Embryonic facial prominence (tissue), 1 donor: Measurements from ENCODE around the gene OR6B1.

ENCODE experiments used
- DNase-seq: peaks from one replicate; pipeline ENCODE4 v3.0.0-alpha.2; 2016; ENCODE audit errors: extremely low spot score

Gene OR6B1

DNA sequence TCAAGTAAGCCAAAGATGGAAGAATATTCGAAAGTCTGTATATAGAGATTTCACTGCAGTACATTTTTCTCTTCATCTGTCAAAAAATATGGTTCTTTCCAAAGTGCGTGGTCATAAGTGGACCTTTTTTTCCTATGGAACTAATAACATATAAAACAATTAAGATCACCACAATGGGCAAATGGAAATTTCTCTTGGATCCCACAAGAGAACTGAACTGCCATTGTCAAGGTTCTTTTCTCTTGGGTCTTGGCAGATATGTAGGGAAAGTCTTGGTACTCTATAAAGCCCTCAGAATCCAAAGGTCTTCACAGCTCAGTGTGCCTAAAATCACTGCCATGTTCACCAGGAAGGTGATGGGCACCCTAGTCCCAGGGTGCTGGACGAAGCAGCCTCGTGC lies at the start of gene OR6B1:
Gene OR6B1 (plus strand): TSS at position 301 of the 400 bp plus-strand sequence. CDS start 3,677 bp downstream, outside the sequence.
- DNase-seq = no peak

DNA sequence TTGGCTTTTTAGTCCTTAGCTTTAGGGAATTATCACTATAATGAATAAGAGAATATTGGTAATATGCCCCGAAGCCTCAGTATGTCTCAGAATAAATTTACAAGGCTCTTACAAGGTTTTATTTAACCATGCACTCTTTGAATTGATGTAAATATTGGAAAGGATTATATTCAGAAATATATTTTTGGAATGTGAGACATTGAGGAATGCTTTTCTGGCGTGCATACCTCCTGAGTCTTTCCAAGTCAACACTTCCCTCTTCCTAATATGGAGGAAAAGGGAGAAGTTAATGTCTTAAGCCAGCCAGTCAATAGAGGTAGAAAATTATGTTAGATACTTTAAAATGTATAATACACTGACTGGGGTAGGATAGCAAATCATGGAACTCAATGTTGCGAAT lies 46.7 kb upstream of the OR6B1 start:
- DNase-seq = no peak

DNA sequence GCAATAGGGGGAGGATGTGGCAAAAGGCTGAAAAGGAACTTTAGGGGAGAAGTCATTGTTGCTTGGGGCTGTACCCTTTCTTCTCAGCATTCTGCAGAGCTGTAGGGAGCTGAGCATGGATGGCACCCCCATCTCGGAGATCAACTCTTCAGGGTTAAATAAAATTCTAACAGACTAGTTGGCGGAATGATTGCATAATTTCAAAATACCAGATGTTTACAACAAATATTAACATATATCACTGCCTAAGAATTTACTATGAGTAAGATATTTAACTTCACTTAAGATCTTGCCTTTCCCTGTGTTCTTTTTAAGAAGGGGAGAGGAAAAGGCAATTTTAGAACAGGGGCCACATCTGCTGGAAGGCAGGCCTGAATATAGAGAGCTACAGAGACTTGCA lies 46.0 kb upstream of the OR6B1 start:
- no peak for DNase-seq

DNA sequence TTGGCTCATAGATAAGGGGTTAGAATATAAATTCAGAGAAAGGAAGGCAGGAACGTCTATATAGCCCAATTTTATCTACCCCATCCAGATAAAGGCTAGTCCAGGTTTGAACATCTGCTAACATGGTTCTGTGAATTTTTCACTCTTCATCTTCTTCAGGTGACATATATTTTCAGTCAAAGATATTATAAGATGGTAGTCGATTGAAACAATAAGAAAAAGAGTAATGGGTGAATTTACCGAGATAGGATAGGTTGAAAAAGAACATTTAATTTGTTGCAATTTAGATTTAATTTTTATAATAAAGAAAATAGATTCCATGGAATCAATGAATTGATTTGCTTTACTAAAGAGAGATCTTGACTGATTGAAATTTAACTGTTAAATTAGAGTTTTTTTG lies 45.6 kb upstream of the OR6B1 start, which contains the start of gene OR2F1:
Gene OR2F1 (plus strand): TSS at position 301 of the 400 bp plus-strand sequence. CDS start 5,127 bp downstream, outside the sequence.
- DNase-seq = no peak

DNA sequence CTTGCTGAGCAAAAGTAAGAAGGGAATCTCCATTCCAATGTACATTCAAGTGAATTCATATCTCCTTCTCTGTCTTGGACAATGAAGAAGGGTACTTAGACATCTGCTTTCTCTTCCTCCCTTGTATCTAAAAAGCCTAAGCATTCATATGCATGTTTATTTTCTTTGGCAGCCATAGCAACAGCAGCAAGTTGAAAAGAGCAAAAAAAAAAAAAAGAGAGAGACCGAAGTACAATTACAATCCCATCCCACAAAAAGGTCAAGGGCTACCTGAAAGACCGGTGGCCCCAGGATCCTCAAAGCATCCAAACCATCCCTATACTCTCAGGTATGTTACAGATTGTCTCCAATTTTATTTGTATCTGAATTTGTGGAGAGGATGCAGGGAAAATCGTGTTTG lies 41.3 kb upstream of the OR6B1 start:
- no peak for DNase-seq

DNA sequence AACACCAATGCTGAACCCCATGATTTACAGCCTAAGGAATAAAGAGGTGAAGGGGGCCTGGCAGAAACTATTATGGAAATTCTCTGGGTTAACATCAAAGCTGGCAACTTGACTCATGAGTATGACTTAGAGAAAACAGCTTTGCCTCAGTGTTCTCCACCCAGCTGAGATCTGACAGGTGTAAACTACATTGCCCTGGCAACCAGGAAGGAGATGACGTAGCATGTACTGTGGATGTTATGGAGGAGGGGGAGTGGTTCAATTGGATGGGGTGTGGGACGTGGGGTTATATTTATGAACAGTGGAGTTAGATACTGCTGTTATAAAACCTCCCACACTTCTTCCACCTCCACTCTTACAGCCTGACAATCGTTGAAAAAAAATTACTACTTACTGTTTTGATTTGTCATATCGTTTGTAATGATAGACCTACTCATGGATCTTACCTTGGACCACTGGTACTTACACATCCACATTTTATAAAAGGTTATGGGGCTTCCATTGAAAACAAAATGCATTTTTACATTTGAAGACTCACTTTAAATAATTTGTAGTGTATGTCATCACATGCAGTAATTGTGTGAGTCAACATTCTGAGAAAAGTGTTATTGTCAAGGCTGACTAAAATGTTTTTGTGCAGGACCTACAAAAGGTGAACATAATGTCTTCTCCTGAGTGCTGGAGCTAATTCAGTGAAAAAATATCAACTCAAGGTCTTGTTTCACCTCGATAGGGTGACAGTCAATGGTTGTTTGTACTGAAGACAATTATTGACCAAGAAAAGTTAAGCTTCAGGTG lies 39.1 kb upstream of the OR6B1 start:
- no peak for DNase-seq

DNA sequence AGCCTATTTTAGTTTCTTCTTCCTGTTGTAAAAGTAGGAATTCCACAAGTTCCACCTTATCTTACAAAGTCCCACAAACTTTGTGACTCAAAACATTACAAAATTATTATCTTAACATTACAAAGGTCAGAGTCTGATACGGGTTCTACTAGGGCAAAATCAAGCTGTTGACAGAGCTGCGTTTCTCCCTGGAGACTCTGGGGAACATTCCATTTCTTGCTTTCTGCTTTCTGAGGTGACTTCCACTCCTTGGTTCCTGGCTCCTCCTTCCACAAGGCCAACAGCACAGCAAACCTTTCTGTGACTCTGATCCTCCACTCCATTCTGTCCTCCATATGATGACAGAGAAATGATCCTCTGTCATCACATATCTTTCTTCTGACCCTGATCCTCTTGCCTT lies 34.8 kb upstream of the OR6B1 start:
- no peak for DNase-seq

DNA sequence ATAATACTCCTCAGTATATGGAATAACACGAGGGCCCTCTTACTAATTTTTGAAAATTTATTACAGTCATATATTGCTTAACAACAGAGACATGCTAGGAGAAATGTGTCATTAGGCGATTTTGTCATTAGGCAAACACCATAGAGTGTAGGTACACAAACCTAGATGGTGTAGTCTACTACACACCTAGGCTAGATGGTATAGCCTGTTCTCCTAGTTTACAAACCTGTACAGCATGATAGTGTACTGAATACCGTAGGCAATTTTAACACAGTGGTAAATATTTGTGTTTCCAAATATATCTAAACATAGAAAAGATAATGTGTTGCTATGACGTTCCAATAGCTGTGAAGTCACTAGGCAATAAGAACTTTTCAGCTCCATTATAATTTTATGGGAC lies 32.7 kb upstream of the OR6B1 start:
- no peak for DNase-seq

DNA sequence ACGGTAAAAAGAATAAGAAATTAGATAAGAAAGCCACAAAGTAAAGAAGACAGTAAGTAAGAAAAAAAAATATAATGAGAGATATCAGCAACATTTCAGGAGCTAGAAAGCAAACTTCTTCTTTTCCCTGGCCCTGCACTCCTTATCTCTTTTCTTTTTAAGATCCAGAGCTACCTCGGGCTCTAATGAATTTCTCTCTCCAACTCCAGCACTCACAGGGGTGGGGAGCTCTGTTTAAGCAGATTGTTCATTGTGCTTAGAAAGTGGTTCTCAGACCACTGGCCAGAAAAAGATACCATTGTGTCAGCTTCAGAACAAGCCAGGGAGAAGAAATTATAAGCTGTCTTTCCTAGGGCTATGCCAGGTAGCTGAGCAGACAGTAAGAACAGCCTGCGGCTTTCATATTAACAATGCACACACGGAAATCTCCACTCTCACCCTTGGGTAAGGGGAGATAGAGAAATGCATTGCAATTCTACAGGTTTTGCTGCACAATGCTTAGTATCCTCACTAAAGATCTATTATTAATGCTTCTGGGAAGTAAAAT lies 26.2 kb upstream of the OR6B1 start:
- no peak for DNase-seq

DNA sequence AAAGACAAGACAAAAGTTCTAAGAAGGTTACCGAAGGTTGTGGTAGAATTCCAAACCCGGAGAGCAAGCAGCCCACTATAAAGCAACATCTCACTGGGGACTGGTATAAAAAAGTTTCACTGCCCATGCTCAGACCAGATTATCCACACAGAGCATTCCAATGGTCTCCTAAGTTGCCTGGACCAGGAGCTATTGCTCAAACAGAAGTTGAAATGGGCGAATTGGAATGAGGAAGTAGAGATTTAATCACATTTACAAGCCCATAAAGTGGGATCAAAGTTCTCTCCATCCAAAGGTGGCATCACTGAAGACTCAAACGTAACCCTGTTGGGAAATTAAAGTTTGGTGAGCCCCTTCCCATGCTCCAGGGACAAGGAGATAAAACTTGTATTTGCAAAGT lies 25.7 kb upstream of the OR6B1 start:
- no peak for DNase-seq

DNA sequence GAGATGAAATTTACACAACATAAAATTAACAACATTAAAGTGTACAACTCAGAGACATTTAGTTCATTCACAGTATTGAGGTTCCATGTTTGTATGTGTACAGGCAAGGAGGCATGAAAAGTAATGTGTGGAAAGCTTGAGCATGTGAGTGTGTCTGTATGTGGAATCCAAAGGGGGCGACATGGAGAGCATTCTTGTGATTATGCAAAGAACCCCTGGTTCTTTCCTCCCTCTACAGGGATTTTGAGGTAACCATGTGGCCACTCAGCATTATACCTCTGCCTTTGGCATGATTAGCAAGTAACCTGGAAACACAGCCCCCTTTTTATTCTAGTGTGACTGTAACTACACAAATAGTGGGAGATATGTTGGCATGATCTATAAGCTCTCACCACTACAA lies 24.5 kb upstream of the OR6B1 start:
- no peak for DNase-seq

DNA sequence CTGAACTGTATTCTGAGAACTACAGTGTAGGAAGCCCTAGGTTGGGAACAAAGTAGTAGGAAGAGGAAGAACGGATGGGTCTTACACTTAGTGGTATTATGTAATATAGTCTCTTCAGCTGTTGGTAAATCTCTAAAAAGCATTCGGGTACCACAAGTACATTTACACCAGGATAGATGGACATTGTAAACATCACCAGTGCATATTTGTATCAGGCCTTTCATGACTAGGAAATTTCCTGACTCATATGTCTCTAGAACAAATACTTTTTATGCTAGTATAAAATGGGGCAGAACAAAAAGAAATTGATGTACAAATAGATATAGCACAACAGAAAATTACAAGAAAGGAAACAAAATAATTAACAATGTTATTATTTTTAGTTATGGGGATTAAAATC lies 21.5 kb upstream of the OR6B1 start:
- no peak for DNase-seq

DNA sequence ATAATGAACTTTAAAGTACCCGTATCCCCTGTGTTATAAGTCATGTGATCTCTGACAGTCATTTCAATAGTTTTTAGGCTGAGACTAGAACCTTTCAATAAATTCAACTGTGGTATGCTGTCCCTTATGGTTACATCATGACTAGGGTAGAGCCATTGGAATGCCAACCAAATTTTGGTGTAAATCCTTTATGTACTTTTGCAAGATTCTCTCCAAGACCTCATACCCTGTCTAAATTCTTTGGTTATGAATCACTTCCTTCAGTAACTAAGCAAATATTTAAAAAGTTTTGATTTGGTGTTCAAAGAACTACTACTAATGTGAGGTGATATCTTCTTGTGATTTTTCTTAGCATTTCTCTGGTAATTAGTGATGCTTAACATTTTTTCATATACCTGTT lies 20.8 kb upstream of the OR6B1 start:
- DNase-seq = no peak

DNA sequence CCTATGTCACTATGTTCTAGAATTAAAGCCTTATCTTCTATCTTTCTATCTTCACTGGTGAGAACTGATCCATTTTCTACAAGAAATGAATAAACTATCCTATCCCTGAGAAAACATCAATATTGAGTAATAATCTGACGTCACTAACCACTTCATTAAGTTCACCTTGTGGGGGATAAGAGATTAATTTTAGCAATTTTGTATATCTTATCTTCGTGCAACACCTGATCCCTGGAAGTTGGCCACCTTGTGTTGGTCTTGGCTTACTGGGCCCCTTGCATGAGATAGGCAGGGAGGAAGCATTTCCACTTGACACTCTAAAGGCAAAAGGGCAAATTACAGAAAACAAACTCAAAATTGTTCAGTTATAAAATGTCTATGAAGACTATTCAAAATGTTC lies 20.1 kb upstream of the OR6B1 start:
- no peak for DNase-seq

DNA sequence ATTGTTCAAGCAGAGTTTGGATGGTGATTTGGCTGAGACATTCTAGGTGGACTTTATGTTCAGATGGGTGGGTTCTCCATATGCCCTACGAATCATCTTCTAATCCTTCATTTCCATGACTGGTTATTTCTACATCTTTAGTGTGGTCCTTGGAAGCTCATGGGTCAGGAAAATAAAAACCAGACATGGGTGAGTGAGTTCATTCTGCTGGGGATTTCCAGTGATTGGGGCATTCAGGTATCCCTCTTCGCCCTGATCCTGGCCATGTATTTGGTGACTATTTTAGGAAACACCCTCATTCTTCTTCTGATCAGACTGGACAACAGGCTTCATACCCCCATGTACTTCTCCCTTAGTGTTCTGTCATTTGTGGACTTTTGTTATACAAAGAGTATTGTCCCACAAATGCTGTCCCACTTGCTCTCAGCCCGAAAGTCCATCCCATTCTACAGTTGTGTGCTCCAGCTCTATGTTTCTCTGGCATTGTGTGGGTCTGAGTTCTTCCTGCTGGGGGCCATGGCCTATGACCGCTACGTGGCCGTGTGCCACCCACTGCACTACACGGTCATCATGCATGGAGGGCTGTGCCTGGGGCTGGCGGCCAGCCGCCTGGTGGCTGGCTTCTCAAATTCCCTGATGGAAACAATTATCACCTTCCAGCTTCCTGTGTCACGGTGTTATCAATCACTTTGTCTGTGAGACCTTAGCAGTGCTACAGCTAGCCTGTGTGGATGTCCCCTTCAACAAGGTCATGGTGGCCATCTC lies 19.2 kb upstream of the OR6B1 start:
- no peak for DNase-seq

DNA sequence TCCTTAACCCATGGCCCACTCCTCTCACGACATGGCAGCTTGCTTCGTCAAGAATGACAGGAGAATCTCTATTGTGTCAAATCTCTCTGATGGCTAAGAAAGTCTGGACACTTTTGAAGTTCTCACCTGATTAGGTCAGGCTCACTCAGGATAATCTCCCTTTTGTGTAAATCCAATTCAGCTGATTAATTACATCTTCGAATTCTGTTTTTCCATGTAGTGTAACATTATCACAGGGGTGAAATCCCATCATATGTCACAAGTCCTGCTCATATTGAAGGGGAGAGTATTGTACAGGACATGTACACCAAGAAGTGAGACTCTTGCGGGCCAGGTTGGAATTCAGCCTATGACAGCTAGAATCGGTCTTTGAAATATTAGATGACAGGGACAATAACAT lies 16.2 kb upstream of the OR6B1 start:
- DNase-seq = no peak

DNA sequence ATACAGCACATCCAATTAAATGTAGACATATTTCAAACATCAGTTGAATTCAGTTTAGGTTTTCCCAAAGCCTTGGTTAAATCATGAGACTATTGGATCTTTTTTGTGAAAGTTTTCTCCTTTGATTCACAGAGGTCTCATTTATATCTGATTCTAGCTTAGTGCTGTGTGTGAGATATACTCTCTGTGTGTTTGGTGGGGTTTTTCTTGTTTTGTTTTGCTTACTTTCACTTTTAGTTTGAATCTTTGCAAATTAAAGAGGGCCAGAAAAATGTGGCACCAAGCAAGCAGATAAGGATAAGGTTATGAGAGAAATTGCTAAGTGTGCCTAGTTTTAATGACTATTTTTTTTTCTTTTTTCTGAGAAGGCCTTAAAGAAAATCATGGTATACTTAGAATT lies 12.6 kb upstream of the OR6B1 start:
- no peak for DNase-seq

DNA sequence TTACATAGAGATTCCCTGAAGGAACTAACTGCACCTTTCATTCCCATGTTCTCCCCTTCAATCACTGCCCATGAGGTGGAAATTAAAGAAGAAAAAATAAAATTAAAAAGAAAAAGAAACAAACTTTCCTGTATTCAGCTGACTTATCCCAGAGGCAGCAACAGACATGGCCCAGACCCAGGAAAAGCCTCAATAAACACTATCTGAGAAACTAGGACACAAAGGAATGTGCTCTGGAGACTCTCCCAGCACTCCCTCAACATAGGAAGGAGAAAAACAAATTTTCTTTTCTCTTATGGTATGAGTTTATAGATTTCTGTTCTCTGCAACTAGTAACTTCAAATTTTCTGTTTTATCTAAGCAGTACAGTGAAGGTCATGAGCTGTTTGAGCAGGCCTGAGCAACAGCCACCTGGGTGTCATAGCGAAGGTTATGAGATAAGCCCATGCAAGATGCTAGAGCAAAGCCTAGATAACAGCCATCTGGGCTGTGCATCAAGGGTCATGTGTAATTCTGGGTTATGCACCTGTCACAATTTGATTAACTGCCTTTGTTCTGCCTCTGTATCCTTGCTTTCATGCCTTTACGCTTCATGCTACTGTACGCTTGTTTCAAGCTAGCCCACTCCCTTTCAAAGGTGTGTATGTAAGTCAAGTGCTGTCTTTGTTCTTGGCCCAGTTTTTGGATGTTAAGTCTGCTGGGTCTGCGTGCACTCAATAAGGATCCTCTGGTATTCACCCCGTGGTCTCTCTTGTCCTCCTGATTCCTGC lies 11.0 kb upstream of the OR6B1 start:
- no peak for DNase-seq

DNA sequence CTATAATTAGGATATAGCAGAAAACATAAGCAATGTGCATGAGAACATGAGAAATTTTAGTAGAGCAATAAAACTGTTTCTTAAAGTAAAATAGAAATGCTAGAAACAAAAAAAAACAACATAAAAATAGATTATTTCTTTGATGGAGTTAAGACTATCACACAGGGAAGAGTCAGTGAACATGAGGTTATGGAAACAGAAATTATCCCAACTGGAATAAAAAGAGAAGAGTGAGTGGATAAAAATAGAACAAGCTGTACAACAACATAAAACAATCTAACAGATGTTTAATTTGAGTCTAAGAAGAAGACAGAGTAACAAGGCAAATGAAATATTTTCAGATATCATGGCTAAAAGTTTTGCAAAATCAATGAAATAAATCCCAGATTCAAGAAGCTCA lies 7.5 kb upstream of the OR6B1 start:
- no peak for DNase-seq

DNA sequence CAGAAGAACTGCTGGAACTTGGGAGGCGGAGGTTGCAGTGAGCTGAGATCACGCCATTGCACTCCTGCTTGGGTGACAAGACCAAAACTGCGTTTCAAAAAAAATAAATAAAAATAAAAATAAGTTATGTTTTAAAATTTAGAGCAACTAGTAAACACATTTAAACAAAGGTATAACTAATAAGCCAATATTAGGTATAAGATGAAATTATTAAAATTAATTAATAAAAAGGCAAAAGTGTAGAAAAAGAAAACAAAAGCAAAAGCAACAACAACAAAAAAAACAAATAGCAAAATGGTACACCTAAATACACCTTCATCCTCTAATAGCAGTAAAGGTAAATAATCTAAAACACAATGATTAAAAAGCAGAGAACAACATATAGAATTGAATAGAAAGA lies 6.2 kb upstream of the OR6B1 start:
- DNase-seq = no peak

DNA sequence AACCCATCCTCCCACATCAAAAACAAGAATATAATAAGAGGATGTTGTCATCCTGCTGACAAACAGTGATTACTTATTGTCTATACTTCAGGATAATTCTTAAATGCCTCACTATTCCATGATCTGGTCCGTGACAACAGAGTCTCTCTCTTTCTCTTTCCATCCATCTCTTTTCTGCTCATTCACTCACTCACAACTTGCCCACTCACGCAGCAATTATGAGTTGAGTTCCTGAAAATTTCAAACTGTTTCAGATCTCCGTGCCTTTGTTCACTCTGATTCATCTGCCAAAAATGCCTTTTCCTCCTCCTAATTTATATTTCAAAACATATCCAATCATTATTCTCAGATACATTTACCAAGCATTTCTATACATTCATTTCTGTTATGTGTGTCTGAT lies 1.4 kb downstream of the OR6B1 start:
- DNase-seq = no peak

DNA sequence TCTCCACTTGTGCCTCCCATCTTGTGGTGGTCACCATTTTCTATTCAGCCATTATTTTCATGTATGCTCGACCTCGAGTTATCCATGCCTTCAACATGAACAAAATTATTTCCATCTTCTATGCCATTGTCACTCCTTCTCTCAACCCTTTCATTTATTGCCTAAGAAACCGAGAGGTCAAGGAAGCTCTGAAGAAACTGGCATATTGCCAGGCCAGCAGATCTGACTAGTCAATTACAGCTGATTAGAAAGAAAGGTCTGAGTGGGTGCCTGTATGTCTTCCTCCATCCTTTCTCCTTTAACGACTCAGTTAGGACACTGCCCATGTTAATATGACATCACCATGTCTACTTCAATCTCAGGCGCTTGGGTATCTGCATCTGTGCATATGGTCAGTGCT lies 4.6 kb downstream of the OR6B1 start:
- DNase-seq = no peak
